Stimulated activated naive CD4-positive, alpha-beta T cell treated with Interleukin-2 at 50 U/mL for 16 hours (primary cell): ENCODE measurements around the gene ALCAM.
"Not testable (repeated sequence)": the region's sequence is repeated elsewhere in the genome, so short reads cannot be mapped to it uniquely, and the experiment has no call there.

Experiments used
- DNase-seq: peaks from one replicate; lab custom pipeline; 2025; lab: John Stamatoyannopoulos, UW

ALCAM gene

GRCh38 chr3:105388176-105388575 is 21.5 kb downstream of the ALCAM start:
- no peak for DNase-seq

- DNase-seq, result not testable (repeated sequence)
These were observed 23.1 kb downstream of the ALCAM start for GRCh38 chr3:105389759-105390158.

- DNase-seq, result not testable (repeated sequence)
These were observed 25.9 kb downstream of the ALCAM start for GRCh38 chr3:105392598-105392997.

- DNase-seq, result no peak
These were observed 27.5 kb downstream of the ALCAM start for GRCh38 chr3:105394177-105394576.

- DNase-seq, result no peak
These were observed 31.3 kb downstream of the ALCAM start for GRCh38 chr3:105397974-105398373.

- no peak for DNase-seq
These were observed 31.7 kb downstream of the ALCAM start for GRCh38 chr3:105398437-105398836.

GRCh38 chr3:105399062-105399461 is 32.4 kb downstream of the ALCAM start:
- no peak for DNase-seq

GRCh38 chr3:105399611-105400010 is 32.9 kb downstream of the ALCAM start:
- no peak for DNase-seq

- no peak for DNase-seq
These were observed 34.5 kb downstream of the ALCAM start for GRCh38 chr3:105401254-105401653.

- no peak for DNase-seq
These were observed 35.0 kb downstream of the ALCAM start for GRCh38 chr3:105401691-105402149.

- DNase-seq, result no peak
These were observed 35.6 kb downstream of the ALCAM start for GRCh38 chr3:105402287-105402801.

GRCh38 chr3:105403034-105403433 is 36.3 kb downstream of the ALCAM start:
- DNase-seq, result not testable (repeated sequence)

- DNase-seq, result no peak
These were observed 39.6 kb downstream of the ALCAM start for GRCh38 chr3:105406268-105406667.

GRCh38 chr3:105409364-105409763 is 42.7 kb downstream of the ALCAM start:
- no peak for DNase-seq

GRCh38 chr3:105413343-105413887 is 46.7 kb downstream of the ALCAM start:
- DNase-seq, result no peak

- DNase-seq, result no peak
These were observed 48.1 kb downstream of the ALCAM start for GRCh38 chr3:105414841-105415240.

GRCh38 chr3:105415951-105416350 is 49.2 kb downstream of the ALCAM start:
- DNase-seq, result no peak

GRCh38 chr3:105417525-105418289 is 51.0 kb downstream of the ALCAM start:
- no peak for DNase-seq

- no peak for DNase-seq
These were observed 55.9 kb downstream of the ALCAM start for GRCh38 chr3:105422645-105423044.

GRCh38 chr3:105423397-105423796 is 56.7 kb downstream of the ALCAM start:
- no peak for DNase-seq

- no peak for DNase-seq
These were observed 57.9 kb downstream of the ALCAM start for GRCh38 chr3:105424412-105425152.

- DNase-seq, result no peak
These were observed 58.4 kb downstream of the ALCAM start for GRCh38 chr3:105425153-105425502.

- no peak for DNase-seq
These were observed 60.6 kb downstream of the ALCAM start for GRCh38 chr3:105427332-105427731.
